A673 (cell line): ENCODE data around the gene HSD17B4.
A peak's percentile ranks its signal among the peaks of the same experiment; 100 is the strongest.

Source experiments
- EZH2 ChIP-seq: fragments of 200-600 bp; sonication (generic); IDR thresholded peaks from 2 replicates; pipeline ENCODE4 v1.6.1; 2017; ENCODE audit warnings: borderline replicate concordance, low read depth, mild to moderate bottlenecking, mixed read lengths, antibody characterized with exemption, low read length; ENCODE audit not compliant: poor library complexity, severe bottlenecking
- TF ChIP-seq, protein P1 (sequence below): fragments of 300-800, 200-600 bp; sonication (generic); conservative IDR thresholded peaks from 2 replicates; pipeline ENCODE4 v1.5.1; 2017; ENCODE audit warnings: low read depth, mild to moderate bottlenecking, antibody characterized with exemption, low read length, moderate library complexity, mixed read lengths

GRCh38 chr5:119578937-119579336 lies 126.6 kb downstream of the HSD17B4 start:
- TF ChIP-seq, protein P1, sequence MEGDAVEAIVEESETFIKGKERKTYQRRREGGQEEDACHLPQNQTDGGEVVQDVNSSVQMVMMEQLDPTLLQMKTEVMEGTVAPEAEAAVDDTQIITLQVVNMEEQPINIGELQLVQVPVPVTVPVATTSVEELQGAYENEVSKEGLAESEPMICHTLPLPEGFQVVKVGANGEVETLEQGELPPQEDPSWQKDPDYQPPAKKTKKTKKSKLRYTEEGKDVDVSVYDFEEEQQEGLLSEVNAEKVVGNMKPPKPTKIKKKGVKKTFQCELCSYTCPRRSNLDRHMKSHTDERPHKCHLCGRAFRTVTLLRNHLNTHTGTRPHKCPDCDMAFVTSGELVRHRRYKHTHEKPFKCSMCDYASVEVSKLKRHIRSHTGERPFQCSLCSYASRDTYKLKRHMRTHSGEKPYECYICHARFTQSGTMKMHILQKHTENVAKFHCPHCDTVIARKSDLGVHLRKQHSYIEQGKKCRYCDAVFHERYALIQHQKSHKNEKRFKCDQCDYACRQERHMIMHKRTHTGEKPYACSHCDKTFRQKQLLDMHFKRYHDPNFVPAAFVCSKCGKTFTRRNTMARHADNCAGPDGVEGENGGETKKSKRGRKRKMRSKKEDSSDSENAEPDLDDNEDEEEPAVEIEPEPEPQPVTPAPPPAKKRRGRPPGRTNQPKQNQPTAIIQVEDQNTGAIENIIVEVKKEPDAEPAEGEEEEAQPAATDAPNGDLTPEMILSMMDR: peak; percentile 58
- TF ChIP-seq EZH2: no peak
